Esophagus muscularis mucosa (tissue), 4 donors: Measurements from ENCODE around the gene LAMA5.

Source experiments
- EP300 ChIP-seq: sonication (generic); formaldehyde crosslinking; IDR thresholded peaks from one replicate; pipeline ENCODE4 v1.6.1; 2017; ENCODE audit warnings: antibody characterized with exemption
- POLR2A ChIP-seq: fragments of 450-650 bp; IDR thresholded peaks from one replicate; pipeline ENCODE4 v1.6.1; 2017; ENCODE audit warnings: antibody characterized with exemption, moderate library complexity, mild to moderate bottlenecking, low read depth
- POLR2AphosphoS5 ChIP-seq, 2 donors: sonication (generic); formaldehyde crosslinking; IDR thresholded peaks; one replicate each; pipeline ENCODE4 v1.6.1; 2017; ENCODE audit warnings: antibody characterized with exemption in 2 of 2
- TF ChIP-seq, protein P1 (sequence below), 3 experiments: fragments of 200-600 bp in 2 of 3; fragments of 450-650 bp in 1 of 3; sonication (generic) in 2 of 3; IDR thresholded peaks; one replicate each; pipeline ENCODE4 v1.5.1; 2017 to 2019; ENCODE audit warnings: antibody characterized with exemption in 3 of 3, mild to moderate bottlenecking in 2 of 3, moderate library complexity in 1 of 3

DNA sequence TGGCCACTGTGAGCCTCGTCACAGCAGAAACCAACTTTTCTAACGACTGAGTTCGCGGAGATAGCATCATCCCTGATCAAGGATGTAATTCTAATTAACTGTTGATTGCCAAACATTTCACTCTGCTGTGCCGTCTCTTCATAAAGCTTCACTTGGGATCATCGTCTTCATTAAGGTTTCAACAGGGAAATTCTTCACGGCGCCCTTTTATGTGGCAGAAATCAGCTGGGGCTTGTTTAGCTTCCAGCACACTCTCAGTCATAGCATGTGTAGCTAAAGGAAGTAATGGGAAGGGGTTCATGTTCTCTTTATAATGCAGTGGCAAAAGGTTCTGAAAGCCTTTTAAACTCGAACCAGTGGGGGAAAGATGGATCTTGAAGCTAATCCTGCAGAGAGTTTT is 73.2 kb downstream of the LAMA5 start:
- TF ChIP-seq POLR2AphosphoS5 (IDR thresholded peaks at IDR 0.05) (no peak), POLR2A (no peak), EP300 (no peak)
- TF ChIP-seq, protein P1, sequence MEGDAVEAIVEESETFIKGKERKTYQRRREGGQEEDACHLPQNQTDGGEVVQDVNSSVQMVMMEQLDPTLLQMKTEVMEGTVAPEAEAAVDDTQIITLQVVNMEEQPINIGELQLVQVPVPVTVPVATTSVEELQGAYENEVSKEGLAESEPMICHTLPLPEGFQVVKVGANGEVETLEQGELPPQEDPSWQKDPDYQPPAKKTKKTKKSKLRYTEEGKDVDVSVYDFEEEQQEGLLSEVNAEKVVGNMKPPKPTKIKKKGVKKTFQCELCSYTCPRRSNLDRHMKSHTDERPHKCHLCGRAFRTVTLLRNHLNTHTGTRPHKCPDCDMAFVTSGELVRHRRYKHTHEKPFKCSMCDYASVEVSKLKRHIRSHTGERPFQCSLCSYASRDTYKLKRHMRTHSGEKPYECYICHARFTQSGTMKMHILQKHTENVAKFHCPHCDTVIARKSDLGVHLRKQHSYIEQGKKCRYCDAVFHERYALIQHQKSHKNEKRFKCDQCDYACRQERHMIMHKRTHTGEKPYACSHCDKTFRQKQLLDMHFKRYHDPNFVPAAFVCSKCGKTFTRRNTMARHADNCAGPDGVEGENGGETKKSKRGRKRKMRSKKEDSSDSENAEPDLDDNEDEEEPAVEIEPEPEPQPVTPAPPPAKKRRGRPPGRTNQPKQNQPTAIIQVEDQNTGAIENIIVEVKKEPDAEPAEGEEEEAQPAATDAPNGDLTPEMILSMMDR (IDR thresholded peaks at IDR 0.05), result no peak
